ENCODE data around the gene RHOXF2. TPM values are rescaled to one million over a fixed set of nuclear protein-coding genes. Genes with fewer than 3 reads are reported as not detected.
"Not testable (repeated sequence)": the region's sequence is repeated elsewhere in the genome, so short reads cannot be mapped to it uniquely, and the experiment has no call there.

RHOXF2 gene
- total RNA-seq, result not detected
- polyA plus RNA-seq, result not detected

- not testable (repeated sequence) for H3K4me3 ChIP-seq (ENCODE audit: low read depth, low read length); H3K36me3 ChIP-seq (ENCODE audit: insufficient read depth); H3K27ac ChIP-seq (ENCODE audit: low read depth); DNase-seq (ENCODE audit: extremely low spot score); H3K4me1 ChIP-seq (ENCODE audit: insufficient read depth)
- no CpG with 5 or more reads among the region's 15 CpGs for WGBS
Observed at GRCh38 chrX:120158313-120158712, at the start of gene RHOXF2. TSS of gene RHOXF2 (plus strand) at chrX:120158613. CDS start at chrX:120158751, 138 bp downstream.

- no peak for DNase-seq (ENCODE audit: extremely low spot score)
- Histone ChIP-seq H3K4me1 (ENCODE audit: insufficient read depth) (no peaks in the 10 kb centered on the region), H3K4me3 (ENCODE audit: low read depth, low read length) (no peak overlapping the region), H3K36me3 (ENCODE audit: insufficient read depth) (no peaks in the 10 kb centered on the region), H3K27ac (ENCODE audit: low read depth) (no peak overlapping the region)
- WGBS, result 85% methylated on average over 1 of the region's 1 CpG
Observed at GRCh38 chrX:120109378-120109777, 49.0 kb upstream of the RHOXF2 start.

- Histone ChIP-seq H3K4me3 (ENCODE audit: low read depth, low read length) (no peak overlapping the region), H3K27ac (ENCODE audit: low read depth) (no peak overlapping the region), H3K4me1 (ENCODE audit: insufficient read depth) (no peaks in the 10 kb centered on the region), H3K36me3 (ENCODE audit: insufficient read depth) (no peaks in the 10 kb centered on the region)
- no peak for DNase-seq (ENCODE audit: extremely low spot score)
Observed at GRCh38 chrX:120111611-120112010, 46.8 kb upstream of the RHOXF2 start.

GRCh38 chrX:120115438-120115963 lies 42.9 kb upstream of the RHOXF2 start, which contains the start of gene RHOXF1:
TSS of gene RHOXF1 (minus strand) at chrX:120115913. CDS start at chrX:120115862, 51 bp downstream.
- no peak within 1 kb of the TSS for H3K27ac ChIP-seq (ENCODE audit: low read depth)
- WGBS, result 97% methylated on average over 35 of the region's 35 CpGs
- no peak within 1 kb of the TSS for H3K4me3 ChIP-seq (ENCODE audit: low read depth, low read length)
- no peak for DNase-seq (ENCODE audit: extremely low spot score)
- no peaks in the 10 kb centered on the region for H3K36me3 ChIP-seq (ENCODE audit: insufficient read depth)
- H3K4me1 ChIP-seq (ENCODE audit: insufficient read depth), result no peaks in the 10 kb centered on the region

- WGBS, result 68% methylated on average over 12 of the region's 12 CpGs
- no peak overlapping the region for H3K27ac ChIP-seq (ENCODE audit: low read depth)
Observed at GRCh38 chrX:120120223-120120622, 38.2 kb upstream of the RHOXF2 start.

GRCh38 chrX:120125444-120125843 lies 33.0 kb upstream of the RHOXF2 start:
- Histone ChIP-seq H3K36me3 (ENCODE audit: insufficient read depth) (no peaks in the 10 kb centered on the region), H3K4me3 (ENCODE audit: low read depth, low read length) (no peak overlapping the region), H3K4me1 (ENCODE audit: insufficient read depth) (no peaks in the 10 kb centered on the region), H3K27ac (ENCODE audit: low read depth) (no peak overlapping the region)
- 99% methylated on average over 3 of the region's 3 CpGs for WGBS
- no peak for DNase-seq (ENCODE audit: extremely low spot score)

More at GRCh38 chrX:120120223-120120622, 38.2 kb upstream of the RHOXF2 start:
- Histone ChIP-seq H3K36me3 (ENCODE audit: insufficient read depth) (no peaks in the 10 kb centered on the region), H3K4me3 (ENCODE audit: low read depth, low read length) (no peak overlapping the region), H3K4me1 (ENCODE audit: insufficient read depth) (no peaks in the 10 kb centered on the region)
- no peak for DNase-seq (ENCODE audit: extremely low spot score)

GRCh38 chrX:120128306-120128846 lies 30.0 kb upstream of the RHOXF2 start:
- not testable (repeated sequence) for DNase-seq (ENCODE audit: extremely low spot score); H3K27ac ChIP-seq (ENCODE audit: low read depth); H3K36me3 ChIP-seq (ENCODE audit: insufficient read depth); H3K4me3 ChIP-seq (ENCODE audit: low read depth, low read length); H3K4me1 ChIP-seq (ENCODE audit: insufficient read depth)
- WGBS, result 92% methylated on average over 5 of the region's 5 CpGs

GRCh38 chrX:120136128-120136527 lies 22.3 kb upstream of the RHOXF2 start:
- DNase-seq (ENCODE audit: extremely low spot score), result no peak
- no peak overlapping the region for H3K4me3 ChIP-seq (ENCODE audit: low read depth, low read length)
- WGBS, result 79% methylated on average over 6 of the region's 6 CpGs
- H3K4me1 ChIP-seq (ENCODE audit: insufficient read depth), result no peaks in the 10 kb centered on the region
- no peak overlapping the region for H3K27ac ChIP-seq (ENCODE audit: low read depth)
- no peaks in the 10 kb centered on the region for H3K36me3 ChIP-seq (ENCODE audit: insufficient read depth)

- DNase-seq (ENCODE audit: extremely low spot score), result no peak
- Histone ChIP-seq H3K4me1 (ENCODE audit: insufficient read depth) (no peaks in the 10 kb centered on the region), H3K27ac (ENCODE audit: low read depth) (no peak overlapping the region), H3K4me3 (ENCODE audit: low read depth, low read length) (no peak overlapping the region), H3K36me3 (ENCODE audit: insufficient read depth) (no peaks in the 10 kb centered on the region)
- WGBS, result 48% methylated on average over 3 of the region's 3 CpGs
Observed at GRCh38 chrX:120136840-120137239, 21.6 kb upstream of the RHOXF2 start.

GRCh38 chrX:120137439-120137838 lies 21.0 kb upstream of the RHOXF2 start:
- H3K4me3 ChIP-seq (ENCODE audit: low read depth, low read length), result no peak overlapping the region
- H3K4me1 ChIP-seq (ENCODE audit: insufficient read depth), result no peaks in the 10 kb centered on the region
- WGBS, result 33% methylated on average over 3 of the region's 3 CpGs

GRCh38 chrX:120140293-120140981 lies 18.0 kb upstream of the RHOXF2 start:
- Histone ChIP-seq H3K36me3 (ENCODE audit: insufficient read depth) (no peaks in the 10 kb centered on the region), H3K4me3 (ENCODE audit: low read depth, low read length) (no peak overlapping the region), H3K27ac (ENCODE audit: low read depth) (no peak overlapping the region), H3K4me1 (ENCODE audit: insufficient read depth) (no peaks in the 10 kb centered on the region)
- WGBS, result 71% methylated on average over 11 of the region's 11 CpGs
- no peak for DNase-seq (ENCODE audit: extremely low spot score)

More at GRCh38 chrX:120137439-120137838, 21.0 kb upstream of the RHOXF2 start:
- DNase-seq (ENCODE audit: extremely low spot score), result no peak
- Histone ChIP-seq H3K36me3 (ENCODE audit: insufficient read depth) (no peaks in the 10 kb centered on the region), H3K27ac (ENCODE audit: low read depth) (no peak overlapping the region)

- 22% methylated on average over 12 of the region's 12 CpGs for WGBS
- H3K36me3 ChIP-seq (ENCODE audit: insufficient read depth), result no peaks in the 10 kb centered on the region
- peak overlapping the region; percentile 23 for H3K27ac ChIP-seq (ENCODE audit: low read depth)
- peak overlapping the region; percentile 25 for H3K4me3 ChIP-seq (ENCODE audit: low read depth, low read length)
- no peaks in the 10 kb centered on the region for H3K4me1 ChIP-seq (ENCODE audit: insufficient read depth)
- DNase-seq (ENCODE audit: extremely low spot score), result no peak
Observed at GRCh38 chrX:120144178-120144844, 14.1 kb upstream of the RHOXF2 start.

GRCh38 chrX:120145295-120145925 lies 13.0 kb upstream of the RHOXF2 start:
- 77% methylated on average over 4 of the region's 4 CpGs for WGBS
- Histone ChIP-seq H3K4me1 (ENCODE audit: insufficient read depth) (no peaks in the 10 kb centered on the region), H3K27ac (ENCODE audit: low read depth) (no peak overlapping the region), H3K36me3 (ENCODE audit: insufficient read depth) (no peaks in the 10 kb centered on the region), H3K4me3 (ENCODE audit: low read depth, low read length) (no peak overlapping the region)
- no peak for DNase-seq (ENCODE audit: extremely low spot score)
